HG03342 (cell line): ENCODE results near the gene PDZD7.
"Not testable (repeated sequence)": the region's sequence is repeated elsewhere in the genome, so short reads cannot be mapped to it uniquely, and the experiment has no call there.

Source experiments
- ATAC-seq: cut with Tn5 transposase; IDR thresholded peaks from one replicate; pipeline ENCODE4 v1.9.1; 2021; ENCODE audit warnings: mild to moderate bottlenecking, moderate library complexity; ENCODE audit not compliant: unreplicated experiment

The PDZD7 gene

GRCh38 chr10:101041252-101041761 lies 10.4 kb upstream of the PDZD7 start:
- ATAC-seq = peak; percentile 58

DNA sequence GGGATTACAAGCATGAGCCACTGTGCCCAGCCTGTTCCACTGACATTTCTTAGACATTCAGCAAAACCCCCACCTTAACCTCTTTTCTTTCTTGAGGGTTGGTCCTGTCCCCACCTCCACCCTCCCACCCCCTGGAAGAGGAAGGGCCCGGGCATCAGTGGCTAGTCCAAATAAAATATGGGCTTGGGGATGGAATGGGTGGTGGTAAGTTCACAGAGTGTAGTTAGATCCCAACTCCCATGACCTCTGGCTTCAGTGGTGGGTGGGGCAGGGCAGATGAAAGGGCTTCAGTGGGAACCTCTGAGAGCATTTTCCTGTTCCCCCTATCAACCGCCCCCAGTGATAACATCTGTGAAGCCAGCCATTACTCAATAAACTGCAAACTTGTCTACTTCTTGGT lies 9.9 kb upstream of the PDZD7 start:
- no peak for ATAC-seq

GRCh38 chr10:101040061-101040460 lies 9.1 kb upstream of the PDZD7 start:
- no peak for ATAC-seq

GRCh38 chr10:101038484-101038883 lies 7.6 kb upstream of the PDZD7 start:
- no peak for ATAC-seq

DNA sequence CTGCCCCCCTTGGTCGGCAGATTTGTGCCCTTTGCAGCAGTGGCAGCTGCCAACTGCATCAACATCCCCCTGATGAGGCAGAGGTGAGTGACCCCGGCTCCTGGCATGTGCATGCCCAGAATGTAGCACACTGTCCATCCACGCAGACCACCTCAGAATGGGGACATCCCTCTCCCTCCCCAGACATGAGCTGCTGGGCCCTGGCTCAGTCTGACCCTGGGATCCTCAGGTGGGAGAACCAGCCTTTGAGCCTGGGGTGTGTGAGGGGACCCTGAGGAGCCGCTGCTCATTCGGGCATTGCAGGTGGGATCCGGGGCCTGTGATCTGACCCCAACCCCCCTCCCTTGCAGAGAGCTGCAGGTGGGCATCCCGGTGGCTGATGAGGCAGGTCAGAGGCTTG lies 5.8 kb upstream of the PDZD7 start:
- no peak for ATAC-seq

DNA sequence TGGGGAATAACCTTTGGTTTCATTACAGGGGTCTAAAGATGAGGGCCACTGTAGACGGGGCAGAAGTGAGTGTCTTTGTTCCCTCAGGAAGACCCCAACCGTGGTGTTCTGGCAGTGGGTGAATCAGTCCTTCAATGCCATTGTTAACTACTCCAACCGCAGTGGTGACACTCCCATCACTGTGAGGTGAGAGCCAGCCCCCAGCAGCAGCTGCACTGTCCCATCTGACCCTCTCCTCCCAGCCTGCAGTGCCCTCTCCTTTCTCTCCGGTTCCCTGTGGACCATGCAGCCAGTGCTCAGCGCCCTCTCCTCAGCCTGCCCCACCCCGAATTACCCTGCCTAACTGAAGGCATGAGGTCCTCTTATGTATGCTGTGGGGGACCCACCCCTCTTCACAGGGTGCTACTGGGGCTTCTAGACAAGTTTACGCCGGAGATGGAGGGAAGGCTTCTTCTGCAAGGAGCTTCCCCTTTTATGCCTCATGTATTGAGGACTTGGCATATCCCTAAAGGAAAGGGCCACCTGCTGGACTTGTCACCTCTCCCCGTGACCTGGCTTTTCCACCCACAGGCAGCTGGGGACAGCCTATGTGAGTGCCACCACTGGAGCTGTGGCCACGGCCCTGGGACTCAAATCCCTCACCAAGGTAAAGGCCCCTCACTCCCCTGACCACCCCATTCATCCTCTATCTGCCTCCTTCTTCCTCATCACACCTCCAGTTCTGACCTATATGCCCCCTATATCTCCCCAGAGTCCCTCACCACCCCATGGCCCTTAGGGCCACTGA lies 5.2 kb upstream of the PDZD7 start:
- no peak for ATAC-seq

DNA sequence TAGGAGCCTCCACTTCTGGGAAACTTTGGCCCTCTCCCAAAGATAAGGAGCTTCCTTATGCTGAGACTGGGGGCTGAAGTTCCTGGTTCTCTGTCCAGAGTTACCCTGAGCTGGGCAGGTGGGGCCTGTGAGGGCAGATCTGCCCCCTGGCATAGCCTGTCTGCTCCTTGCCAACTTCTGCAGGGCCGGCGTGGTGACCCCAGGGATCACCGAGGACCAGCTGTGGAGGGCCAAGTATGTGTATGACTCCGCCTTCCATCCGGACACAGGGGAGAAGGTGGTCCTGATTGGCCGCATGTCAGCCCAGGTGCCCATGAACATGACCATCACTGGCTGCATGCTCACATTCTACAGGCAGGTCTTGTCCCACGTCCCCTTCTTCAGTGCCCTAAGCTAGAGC lies 4.4 kb upstream of the PDZD7 start:
- no peak for ATAC-seq

GRCh38 chr10:101034404-101034803 lies 3.5 kb upstream of the PDZD7 start:
- not testable (repeated sequence) for ATAC-seq

- ATAC-seq = no peak
Measured at GRCh38 chr10:101033276-101033675, 2.3 kb upstream of the PDZD7 start.

DNA sequence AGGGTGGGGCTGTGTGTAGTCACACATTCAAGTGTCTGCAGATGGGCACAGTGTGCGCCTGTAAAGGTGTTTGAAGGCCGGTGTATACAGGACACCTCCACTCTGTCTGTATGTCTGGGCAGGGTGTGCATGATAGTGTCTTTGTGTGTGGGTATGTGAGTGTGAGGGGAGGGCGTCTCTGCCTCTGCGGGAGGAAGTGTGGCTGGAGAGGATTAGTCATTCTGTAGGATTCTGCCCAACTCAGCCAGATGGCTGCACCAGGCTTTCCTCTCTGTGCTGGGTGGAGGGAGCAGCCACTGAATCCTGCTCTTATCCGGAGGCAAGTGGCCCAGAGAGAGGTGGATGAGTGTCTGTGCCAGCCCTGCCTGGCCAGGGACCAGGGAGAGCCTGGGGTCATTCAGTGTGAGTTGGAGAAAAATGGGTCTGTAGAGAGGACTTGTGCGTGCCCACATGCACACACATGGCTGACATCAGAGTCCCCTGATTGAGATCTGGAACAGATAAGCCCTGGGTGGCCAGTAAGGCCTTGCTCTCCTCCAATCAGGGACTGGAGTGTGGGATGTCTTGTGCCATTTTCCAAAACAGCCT lies 1.8 kb upstream of the PDZD7 start:
- no peak for ATAC-seq

DNA sequence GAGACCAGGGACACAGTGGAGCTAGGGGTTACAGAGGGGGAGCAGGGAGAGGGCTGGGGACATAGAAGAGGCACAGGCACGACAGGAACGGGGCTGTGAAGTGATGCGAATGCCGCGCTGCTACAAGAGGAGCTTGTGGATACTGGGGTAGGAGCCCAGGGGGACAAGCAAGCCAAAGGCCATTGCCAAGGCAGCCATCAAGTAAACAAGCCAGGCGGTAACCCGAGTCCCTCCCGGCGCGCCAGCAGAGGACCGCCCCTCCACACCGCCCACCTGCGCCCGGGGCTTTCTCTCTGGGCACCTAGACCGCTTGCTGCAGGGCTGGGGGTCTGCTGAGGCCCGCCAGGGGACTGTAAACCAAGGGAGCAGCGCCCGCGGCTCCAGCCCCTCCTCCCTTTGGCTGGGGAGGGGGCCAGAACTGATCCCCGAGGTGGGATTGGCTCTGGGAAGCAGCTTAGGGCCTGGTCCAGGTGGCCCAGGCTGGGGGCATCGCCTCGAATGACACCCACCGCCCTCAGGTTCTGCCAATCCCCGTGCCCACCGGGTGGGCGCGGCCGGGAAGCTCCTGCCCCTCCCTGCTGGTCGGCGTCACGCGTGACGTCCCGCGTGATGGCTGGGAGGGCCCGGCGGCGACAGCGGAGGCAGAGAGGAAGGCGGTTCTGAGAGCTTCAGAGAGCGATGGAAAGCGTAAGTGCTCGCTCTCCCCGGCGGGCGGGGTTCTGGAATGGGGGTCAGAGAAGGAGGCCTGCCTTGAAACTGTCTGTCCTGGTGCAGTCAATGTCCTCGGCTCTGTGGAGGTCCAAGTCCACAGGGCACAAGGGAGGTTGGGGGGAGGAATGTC lies 1.1 kb upstream of the PDZD7 start:
- ATAC-seq = no peak

GRCh38 chr10:101030496-101031127 lies 317 bp downstream of the PDZD7 start:
- ATAC-seq = no peak

- ATAC-seq = no peak
Measured at GRCh38 chr10:101029520-101030295, 1.2 kb downstream of the PDZD7 start.

DNA sequence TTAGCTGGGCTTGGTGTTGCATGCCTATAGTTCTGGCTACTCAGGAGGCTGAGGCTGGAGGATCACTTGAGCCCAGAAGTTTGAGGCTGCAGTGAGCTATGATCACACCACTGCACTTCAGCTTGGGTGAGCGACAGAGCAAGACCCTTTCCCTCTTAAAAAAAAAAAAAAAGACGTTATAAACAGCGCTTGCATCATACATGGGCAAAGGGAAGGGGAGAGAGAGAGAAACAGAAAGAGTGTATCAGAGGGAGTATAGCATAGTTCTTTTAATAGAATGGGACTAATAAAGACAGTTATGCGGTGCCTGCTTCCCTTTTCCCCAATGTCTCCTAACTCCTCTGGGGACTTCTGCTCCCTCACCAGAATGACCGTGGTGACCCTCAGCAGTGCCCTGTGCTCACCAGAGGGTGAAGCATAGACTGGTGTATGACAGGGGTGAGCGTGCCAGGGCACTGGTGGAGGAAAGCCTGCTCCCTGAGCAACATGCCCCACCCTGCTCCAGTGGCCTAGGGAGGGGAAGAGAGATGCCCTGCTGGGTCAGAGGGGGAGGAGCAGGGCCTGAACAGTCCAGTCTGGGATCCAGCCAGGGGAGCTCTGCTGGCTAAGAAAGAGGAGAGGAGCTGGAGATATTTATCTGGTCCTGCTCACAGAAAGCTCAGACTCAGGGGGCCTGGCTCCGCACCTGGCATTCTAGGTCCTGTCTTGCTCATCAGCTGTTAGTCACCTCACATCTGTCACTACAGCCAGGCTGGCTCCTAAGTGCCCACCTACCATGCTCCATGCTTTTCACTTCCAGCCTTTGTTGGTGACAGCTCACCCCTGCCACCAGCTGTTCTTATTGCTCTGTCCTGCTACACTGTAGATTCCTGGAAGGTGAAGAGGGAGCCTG lies 2.2 kb downstream of the PDZD7 start:
- ATAC-seq = no peak

- ATAC-seq = no peak
Measured at GRCh38 chr10:101027106-101027720, 3.7 kb downstream of the PDZD7 start.

GRCh38 chr10:101022967-101023705 lies 7.8 kb downstream of the PDZD7 start:
- ATAC-seq = no peak

GRCh38 chr10:101021692-101022251 lies 9.2 kb downstream of the PDZD7 start:
- no peak for ATAC-seq

DNA sequence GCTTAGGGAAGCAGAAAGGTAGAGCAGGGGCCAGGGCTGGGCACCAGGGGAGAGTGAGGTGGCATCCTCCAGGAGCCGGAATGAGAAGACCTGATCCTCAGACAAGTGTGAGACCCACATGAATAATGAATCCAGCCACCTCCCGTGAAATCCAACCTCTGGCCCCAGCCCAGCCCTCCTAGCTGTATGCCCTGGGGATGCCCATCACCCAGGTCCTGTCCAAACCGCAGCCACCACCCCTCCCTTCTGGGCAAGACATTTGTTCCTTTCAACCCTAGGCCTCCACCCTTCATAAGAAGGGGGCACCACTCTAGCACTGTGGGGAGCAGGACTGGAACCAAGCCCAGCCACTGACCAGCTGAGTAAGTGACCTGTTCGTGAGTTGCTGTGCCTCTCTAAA lies 9.7 kb downstream of the PDZD7 start:
- ATAC-seq = no peak
